GM12892 (cell line): Measurements from ENCODE around the gene NHERF2.

ENCODE experiments used
- POLR2A ChIP-seq: IDR thresholded peaks from 2 replicates; pipeline ENCODE4 v1.6.1; 2011; ENCODE audit warnings: low read depth, low read length, control low read depth
- POLR2AphosphoS5 ChIP-seq: IDR thresholded peaks from 2 replicates; pipeline ENCODE4 v1.6.1; 2011; ENCODE audit warnings: low read depth, low read length, control low read depth

DNA sequence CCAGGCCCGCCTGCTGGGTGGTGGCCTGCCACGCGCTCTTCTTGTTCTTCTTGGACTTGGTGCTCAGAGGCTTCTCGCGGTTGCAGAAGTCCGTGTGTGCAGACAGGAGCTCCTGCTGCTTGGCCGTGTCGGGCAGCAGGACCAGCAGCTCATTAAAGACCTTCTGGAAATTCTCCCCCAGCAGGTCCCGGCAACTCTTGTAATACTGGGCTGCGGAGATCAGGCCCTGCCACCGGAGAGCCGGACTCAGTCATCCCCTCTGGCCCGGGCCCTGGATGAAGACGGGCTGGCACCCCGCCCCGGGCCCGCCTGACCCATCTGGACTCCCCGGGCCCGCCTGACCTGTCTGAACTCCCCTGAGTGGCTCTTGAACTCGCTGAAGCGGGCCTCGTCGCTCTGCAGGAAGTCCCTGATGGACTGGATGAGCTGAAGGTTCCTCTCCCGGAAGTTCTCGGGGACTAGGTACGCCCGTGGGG is 28.3 kb upstream of the NHERF2 start:
- TF ChIP-seq POLR2A (no peak), POLR2AphosphoS5 (no peak)
